HCT116 (cell line): ENCODE results near the gene GPX8. TPM values are rescaled to one million over a fixed set of nuclear protein-coding genes. Genes with fewer than 3 reads are reported as not detected.

Experiments used
- ATAC-seq: fragments of 200-7000 bp; cut with Tn5 transposase; 2 replicates; pipeline ENCODE4 v1.9.1; 2020; ENCODE audit warnings: mild to moderate bottlenecking, moderate library complexity
- BruUV-seq: library from RNA; stranded (reverse); fragments of 400-500 nt; replicated peaks from 2 replicates; lab custom pipeline; 2021; lab: Mats Ljungman, UMichigan
- CTCF ChIA-PET: fragments of 300-600 bp; sonication (Branson Sonifier 250); formaldehyde crosslinking; loops from one replicate; lab custom pipeline; 2021; ENCODE audit warnings: antibody characterized with exemption; lab: Charles Lee
- POLR2A ChIA-PET: fragments of 300-600, 350-600 bp; sonication (Branson Sonifier 250); formaldehyde crosslinking; loops from one replicate; lab custom pipeline; 2021; ENCODE audit warnings: antibody characterized with exemption; lab: Charles Lee
- RAD21 ChIA-PET, 2 experiments: fragments of 300-600 bp; sonication (Branson Sonifier 250); formaldehyde crosslinking; loops; one replicate each; lab custom pipeline; 2023; ENCODE audit warnings: low total read pairs in 2 of 2; ENCODE audit not compliant: uncharacterized antibody in 2 of 2, unreplicated experiment in 2 of 2, low non-redundant PET in 1 of 2; lab: Charles Lee
- DNase-seq: peaks from one replicate; pipeline ENCODE4 v3.0.0-alpha.2; 2010; ENCODE audit warnings: low read depth, low spot score
- H2AFZ ChIP-seq: fragments of 200-600 bp; shearing (Covaris generic), sonication (generic); 2 replicates; pipeline ENCODE4 v1.6.1; 2017; ENCODE audit warnings: low read depth, mixed run types, mixed read lengths, antibody characterized with exemption, low read length; ENCODE audit not compliant: poor library complexity, severe bottlenecking
- H3K27ac ChIP-seq: 2 replicates; pipeline ENCODE4 v1.5.1; 2012; ENCODE audit warnings: low read depth, low read length
- H3K27me3 ChIP-seq: fragments of 200-600 bp; sonication (generic); 2 replicates; pipeline ENCODE4 v1.6.1; 2016; ENCODE audit warnings: mixed run types, low read length, mixed read lengths; ENCODE audit not compliant: insufficient read depth
- H3K36me3 ChIP-seq, 2 experiments: fragments of 200-500 bp in 1 of 2; fragments of 200-600 bp in 1 of 2; sonication (Bioruptor generic) in 1 of 2; sonication (generic) in 1 of 2; 2 replicates each; pipeline versions ENCODE4 v1.5.1 to v1.6.1; 2014 to 2016; ENCODE audit warnings: low read length in 2 of 2, inconsistent platforms in 1 of 2, mixed read lengths in 1 of 2, mixed run types in 1 of 2; ENCODE audit not compliant: insufficient read depth in 2 of 2, control insufficient read depth in 1 of 2
- H3K4me1 ChIP-seq, 2 experiments: fragments of 200-600 bp in 1 of 2; sonication (generic) in 1 of 2; 2 replicates each; pipeline versions ENCODE4 v1.5.1 to v1.6.1; 2012 to 2017; ENCODE audit warnings: low read length in 2 of 2, inconsistent platforms in 1 of 2, mild to moderate bottlenecking in 1 of 2, mixed read lengths in 1 of 2, mixed run types in 1 of 2, moderate library complexity in 1 of 2; ENCODE audit not compliant: insufficient read depth in 2 of 2, control insufficient read depth in 1 of 2
- H3K4me2 ChIP-seq: fragments of 200-600 bp; sonication (generic); 2 replicates; pipeline ENCODE4 v1.6.1; 2017; ENCODE audit warnings: mixed run types, low read length, mixed read lengths
- H3K4me3 ChIP-seq, 2 experiments: fragments of 200-600 bp in 1 of 2; sonication (generic) in 1 of 2; replicated peaks in 1 of 2; 2 replicates each; pipeline ENCODE4 v1.5.1; 2011 to 2016; ENCODE audit warnings: low read length in 2 of 2, control low read depth in 1 of 2, low read depth in 1 of 2, mild to moderate bottlenecking in 1 of 2, mixed read lengths in 1 of 2, mixed run types in 1 of 2
- H3K79me2 ChIP-seq: fragments of 200-600 bp; sonication (generic); 2 replicates; pipeline ENCODE4 v1.6.1; 2017; ENCODE audit warnings: mild to moderate bottlenecking, mixed run types, low read length, moderate library complexity, mixed read lengths; ENCODE audit not compliant: insufficient read depth
- H3K9ac ChIP-seq: fragments of 200-600 bp; sonication (generic); 2 replicates; pipeline ENCODE4 v1.6.1; 2016; ENCODE audit warnings: low read length, mixed read lengths
- H3K9me2 ChIP-seq: fragments of 200-600 bp; sonication (generic), shearing (Covaris generic); 2 replicates; pipeline ENCODE4 v1.6.1; 2017; ENCODE audit warnings: mixed run types, mild to moderate bottlenecking, moderate library complexity; ENCODE audit not compliant: insufficient read depth
- H3K9me3 ChIP-seq, 2 experiments: fragments of 200-500 bp in 1 of 2; fragments of 200-600 bp in 1 of 2; sonication (Bioruptor generic) in 1 of 2; sonication (generic) in 1 of 2; 2 replicates each; pipeline ENCODE4 v1.6.1; 2014 to 2017; ENCODE audit warnings: low read length in 2 of 2, mixed read lengths in 2 of 2, inconsistent platforms in 1 of 2, low read depth in 1 of 2, mild to moderate bottlenecking in 1 of 2, mixed run types in 1 of 2, moderate library complexity in 1 of 2; ENCODE audit not compliant: control insufficient read depth in 1 of 2, insufficient read depth in 1 of 2
- H4K20me1 ChIP-seq: fragments of 200-600 bp; sonication (generic), shearing (Covaris generic); 2 replicates; pipeline ENCODE4 v1.6.1; 2017; ENCODE audit warnings: mixed run types, mild to moderate bottlenecking, moderate library complexity; ENCODE audit not compliant: insufficient read depth
- CEBPB ChIP-seq: IDR thresholded peaks from 2 replicates; pipeline ENCODE4 v1.6.1; 2012; ENCODE audit warnings: low read depth
- FOSL1 ChIP-seq: IDR thresholded peaks from 2 replicates; pipeline ENCODE4 v1.6.1; 2012; ENCODE audit warnings: low read depth
- JUND ChIP-seq: IDR thresholded peaks from 2 replicates; pipeline ENCODE4 v1.6.1; 2012
- POLR2A ChIP-seq: IDR thresholded peaks from 2 replicates; pipeline ENCODE4 v1.7.0; 2011; ENCODE audit warnings: borderline replicate concordance; ENCODE audit not compliant: insufficient read depth, insufficient read length; ENCODE audit errors: extremely low read depth
- SP1 ChIP-seq: IDR thresholded peaks from 2 replicates; pipeline ENCODE4 v1.6.1; 2012; ENCODE audit warnings: low read depth
- SRF ChIP-seq: IDR thresholded peaks from 2 replicates; pipeline ENCODE4 v1.6.1; 2012; ENCODE audit warnings: low read depth
- TCF7L2 ChIP-seq: IDR thresholded peaks from 2 replicates; pipeline ENCODE4 v1.7.0; 2011; ENCODE audit warnings: borderline replicate concordance, inconsistent platforms; ENCODE audit not compliant: insufficient read depth, insufficient read length; ENCODE audit errors: extremely low read depth
- YY1 ChIP-seq: IDR thresholded peaks from 2 replicates; pipeline ENCODE4 v1.6.1; 2011; ENCODE audit warnings: low read length, low read depth, moderate library complexity, mild to moderate bottlenecking; ENCODE audit not compliant: insufficient replicate concordance; ENCODE audit errors: extremely low read depth
- ZFX ChIP-seq: fragments of 450-650 bp; IDR thresholded peaks from 2 replicates; pipeline ENCODE4 v1.6.1; 2017
- intact Hi-C: fragments of 100-400 bp; cut with micrococcal nuclease; formaldehyde crosslinking; loops from 2 replicates; pipeline ENCODE4 v1.10.0; 2022
- total RNA-seq: library from RNA; stranded (reverse); gene quantifications from one replicate; pipeline ENCODE4 v1.2.1, GENCODE V29; 2021; ENCODE audit not compliant: unreplicated experiment
- TF ChIP-seq, protein P1 (sequence below), 3 experiments: fragments of 200-600 bp in 1 of 3; sonication (generic) in 1 of 3; IDR thresholded peaks in 2 of 3; conservative IDR thresholded peaks in 1 of 3; 2 replicates each; pipeline ENCODE4 v1.5.1; 2012 to 2017; ENCODE audit warnings: low read depth in 2 of 3, low read length in 2 of 3, antibody characterized with exemption in 1 of 3, borderline replicate concordance in 1 of 3, control low read depth in 1 of 3, mild to moderate bottlenecking in 1 of 3, mixed read lengths in 1 of 3, mixed run types in 1 of 3, moderate library complexity in 1 of 3; ENCODE audit not compliant: insufficient read depth in 1 of 3
- TF ChIP-seq, protein P2 (sequence below): IDR thresholded peaks from 2 replicates; pipeline ENCODE4 v1.6.1; 2012
- TF ChIP-seq, protein P3 (sequence below): IDR thresholded peaks from 2 replicates; pipeline ENCODE4 v1.6.1; 2012
- TF ChIP-seq, protein P4 (sequence below): IDR thresholded peaks from 2 replicates; pipeline ENCODE4 v1.6.1; 2012; ENCODE audit warnings: low read depth
- TF ChIP-seq, protein P5 (sequence below): IDR thresholded peaks from 2 replicates; pipeline ENCODE4 v1.6.1; 2011; ENCODE audit warnings: mild to moderate bottlenecking, low read length, moderate library complexity; ENCODE audit not compliant: insufficient replicate concordance; ENCODE audit errors: extremely low read depth

The GPX8 gene
- total RNA-seq, 1 experiment from 2014 or later = 36.5 TPM

DNA sequence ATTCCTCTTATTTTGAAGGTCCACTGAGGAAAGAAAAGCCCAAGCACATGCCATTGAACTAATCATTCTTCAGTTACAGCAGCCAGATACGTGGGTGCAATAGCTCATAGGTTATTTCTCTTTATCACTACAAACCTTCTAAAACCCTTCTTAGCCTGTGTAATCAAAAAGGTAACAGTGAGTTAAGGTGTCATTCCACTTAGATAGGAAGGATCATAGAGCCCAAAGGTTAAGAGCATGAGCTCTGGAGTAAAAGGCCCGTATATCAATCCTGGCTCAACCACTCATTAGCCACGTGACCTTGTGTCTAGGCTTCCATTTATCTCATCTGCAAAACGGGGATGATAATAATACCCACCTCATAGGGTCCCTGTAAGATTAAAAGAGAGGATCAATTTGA is 2.7 kb downstream of the GPX8 start (continued):
- TF ChIP-seq, protein P1, sequence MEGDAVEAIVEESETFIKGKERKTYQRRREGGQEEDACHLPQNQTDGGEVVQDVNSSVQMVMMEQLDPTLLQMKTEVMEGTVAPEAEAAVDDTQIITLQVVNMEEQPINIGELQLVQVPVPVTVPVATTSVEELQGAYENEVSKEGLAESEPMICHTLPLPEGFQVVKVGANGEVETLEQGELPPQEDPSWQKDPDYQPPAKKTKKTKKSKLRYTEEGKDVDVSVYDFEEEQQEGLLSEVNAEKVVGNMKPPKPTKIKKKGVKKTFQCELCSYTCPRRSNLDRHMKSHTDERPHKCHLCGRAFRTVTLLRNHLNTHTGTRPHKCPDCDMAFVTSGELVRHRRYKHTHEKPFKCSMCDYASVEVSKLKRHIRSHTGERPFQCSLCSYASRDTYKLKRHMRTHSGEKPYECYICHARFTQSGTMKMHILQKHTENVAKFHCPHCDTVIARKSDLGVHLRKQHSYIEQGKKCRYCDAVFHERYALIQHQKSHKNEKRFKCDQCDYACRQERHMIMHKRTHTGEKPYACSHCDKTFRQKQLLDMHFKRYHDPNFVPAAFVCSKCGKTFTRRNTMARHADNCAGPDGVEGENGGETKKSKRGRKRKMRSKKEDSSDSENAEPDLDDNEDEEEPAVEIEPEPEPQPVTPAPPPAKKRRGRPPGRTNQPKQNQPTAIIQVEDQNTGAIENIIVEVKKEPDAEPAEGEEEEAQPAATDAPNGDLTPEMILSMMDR (IDR thresholded peaks at IDR 0.05 in 2 of 3, conservative IDR thresholded peaks at IDR 0.05 in 1 of 3; ENCODE audit: borderline replicate concordance in 1 of 3, insufficient read depth in 1 of 3, low read depth in 2 of 3, low read length in 2 of 3) = no peak
- TF ChIP-seq SP1 = no peak

DNA sequence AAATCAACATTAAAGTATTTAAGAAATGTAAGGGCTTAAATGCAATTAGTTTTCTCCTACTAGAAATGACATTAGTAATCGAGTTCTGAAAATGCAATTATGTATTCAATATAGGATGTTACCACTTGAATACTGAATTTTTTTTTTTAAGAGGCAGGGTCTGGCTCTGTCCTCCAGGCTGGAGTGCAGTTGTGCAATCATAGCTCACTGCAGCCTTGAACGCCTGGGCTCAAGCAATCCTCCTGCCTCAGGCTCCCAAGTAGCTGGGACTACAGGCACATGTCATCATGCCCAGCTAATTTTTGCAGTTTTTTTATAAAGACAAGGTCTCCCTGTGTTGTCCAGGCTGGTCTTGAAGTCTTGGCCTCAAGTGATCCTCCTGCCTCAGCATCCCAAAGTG is 11.5 kb downstream of the GPX8 start:
- ATAC-seq = no peak
- Histone ChIP-seq H3K27me3 (no peaks in the 10 kb centered on the region), H3K9ac (no peak overlapping the region), H3K79me2 (no peaks in the 10 kb centered on the region), H2AFZ (no peak overlapping the region), H3K27ac (no peak overlapping the region), H3K4me2 (no peak overlapping the region), H4K20me1 (no peaks in the 10 kb centered on the region; the same call in 1 of the 2 replicates), H3K4me1 (peaks cover 14 to 30% of the 10 kb centered on the region in 2 experiments; a peak in 3 of 4 replicates), H3K4me3 (no peak overlapping the region), H3K9me3 (no peaks in the 10 kb centered on the region)
- intact Hi-C loops = loop anchor here (5.0 to 10.0 kb wide), 4 partner anchors 136 to 823 kb away; partner anchors contain the start of genes DHX29, IL6ST and MTREX
- POLR2A ChIA-PET = no interaction called here
- TF ChIP-seq YY1 = no peak
- no peak for TF ChIP-seq TCF7L2
- no peak for TF ChIP-seq ZFX
- no peak for TF ChIP-seq POLR2A
- TF ChIP-seq, protein P2, sequence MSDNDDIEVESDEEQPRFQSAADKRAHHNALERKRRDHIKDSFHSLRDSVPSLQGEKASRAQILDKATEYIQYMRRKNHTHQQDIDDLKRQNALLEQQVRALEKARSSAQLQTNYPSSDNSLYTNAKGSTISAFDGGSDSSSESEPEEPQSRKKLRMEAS = no peak
- TF ChIP-seq, protein P3, sequence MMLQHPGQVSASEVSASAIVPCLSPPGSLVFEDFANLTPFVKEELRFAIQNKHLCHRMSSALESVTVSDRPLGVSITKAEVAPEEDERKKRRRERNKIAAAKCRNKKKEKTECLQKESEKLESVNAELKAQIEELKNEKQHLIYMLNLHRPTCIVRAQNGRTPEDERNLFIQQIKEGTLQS = no peak
- no peak for TF ChIP-seq JUND
- TF ChIP-seq, protein P1 (IDR thresholded peaks at IDR 0.05 in 2 of 3, conservative IDR thresholded peaks at IDR 0.05 in 1 of 3; ENCODE audit: borderline replicate concordance in 1 of 3, insufficient read depth in 1 of 3, low read depth in 2 of 3, low read length in 2 of 3) = no peak
- TF ChIP-seq, protein P4, sequence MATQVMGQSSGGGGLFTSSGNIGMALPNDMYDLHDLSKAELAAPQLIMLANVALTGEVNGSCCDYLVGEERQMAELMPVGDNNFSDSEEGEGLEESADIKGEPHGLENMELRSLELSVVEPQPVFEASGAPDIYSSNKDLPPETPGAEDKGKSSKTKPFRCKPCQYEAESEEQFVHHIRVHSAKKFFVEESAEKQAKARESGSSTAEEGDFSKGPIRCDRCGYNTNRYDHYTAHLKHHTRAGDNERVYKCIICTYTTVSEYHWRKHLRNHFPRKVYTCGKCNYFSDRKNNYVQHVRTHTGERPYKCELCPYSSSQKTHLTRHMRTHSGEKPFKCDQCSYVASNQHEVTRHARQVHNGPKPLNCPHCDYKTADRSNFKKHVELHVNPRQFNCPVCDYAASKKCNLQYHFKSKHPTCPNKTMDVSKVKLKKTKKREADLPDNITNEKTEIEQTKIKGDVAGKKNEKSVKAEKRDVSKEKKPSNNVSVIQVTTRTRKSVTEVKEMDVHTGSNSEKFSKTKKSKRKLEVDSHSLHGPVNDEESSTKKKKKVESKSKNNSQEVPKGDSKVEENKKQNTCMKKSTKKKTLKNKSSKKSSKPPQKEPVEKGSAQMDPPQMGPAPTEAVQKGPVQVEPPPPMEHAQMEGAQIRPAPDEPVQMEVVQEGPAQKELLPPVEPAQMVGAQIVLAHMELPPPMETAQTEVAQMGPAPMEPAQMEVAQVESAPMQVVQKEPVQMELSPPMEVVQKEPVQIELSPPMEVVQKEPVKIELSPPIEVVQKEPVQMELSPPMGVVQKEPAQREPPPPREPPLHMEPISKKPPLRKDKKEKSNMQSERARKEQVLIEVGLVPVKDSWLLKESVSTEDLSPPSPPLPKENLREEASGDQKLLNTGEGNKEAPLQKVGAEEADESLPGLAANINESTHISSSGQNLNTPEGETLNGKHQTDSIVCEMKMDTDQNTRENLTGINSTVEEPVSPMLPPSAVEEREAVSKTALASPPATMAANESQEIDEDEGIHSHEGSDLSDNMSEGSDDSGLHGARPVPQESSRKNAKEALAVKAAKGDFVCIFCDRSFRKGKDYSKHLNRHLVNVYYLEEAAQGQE = no peak
- no peak for TF ChIP-seq SRF
- TF ChIP-seq, protein P5, sequence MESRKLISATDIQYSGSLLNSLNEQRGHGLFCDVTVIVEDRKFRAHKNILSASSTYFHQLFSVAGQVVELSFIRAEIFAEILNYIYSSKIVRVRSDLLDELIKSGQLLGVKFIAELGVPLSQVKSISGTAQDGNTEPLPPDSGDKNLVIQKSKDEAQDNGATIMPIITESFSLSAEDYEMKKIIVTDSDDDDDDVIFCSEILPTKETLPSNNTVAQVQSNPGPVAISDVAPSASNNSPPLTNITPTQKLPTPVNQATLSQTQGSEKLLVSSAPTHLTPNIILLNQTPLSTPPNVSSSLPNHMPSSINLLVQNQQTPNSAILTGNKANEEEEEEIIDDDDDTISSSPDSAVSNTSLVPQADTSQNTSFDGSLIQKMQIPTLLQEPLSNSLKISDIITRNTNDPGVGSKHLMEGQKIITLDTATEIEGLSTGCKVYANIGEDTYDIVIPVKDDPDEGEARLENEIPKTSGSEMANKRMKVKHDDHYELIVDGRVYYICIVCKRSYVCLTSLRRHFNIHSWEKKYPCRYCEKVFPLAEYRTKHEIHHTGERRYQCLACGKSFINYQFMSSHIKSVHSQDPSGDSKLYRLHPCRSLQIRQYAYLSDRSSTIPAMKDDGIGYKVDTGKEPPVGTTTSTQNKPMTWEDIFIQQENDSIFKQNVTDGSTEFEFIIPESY = no peak
- no peak for TF ChIP-seq CEBPB
- no peak for TF ChIP-seq FOSL1
- TF ChIP-seq, all 23 proteins: peak for 0
- ChIA-PET CTCF (interaction anchor here (2.8 to 3.3 kb wide), 3 partner anchors 12 to 521 kb away, joined by 14 to 16 read pairs (median 14); partner anchors contain the start of genes CCNO and GPX8), RAD21 (no interaction called here)
- no TSS peak for BruUV-seq
- Histone ChIP-seq H3K9me2 (no peaks in the 10 kb centered on the region), H3K36me3 (no peaks in the 10 kb centered on the region)
- no peak for DNase-seq
